Measurements from ENCODE around the gene APOL5. TPM values are rescaled to one million over a fixed set of nuclear protein-coding genes. Genes with fewer than 3 reads are reported as not detected.

The APOL5 gene
- total and polyA plus RNA-seq, 9 of the 15 experiments (the other 6 are each of a cell fraction or from before 2014, with no cell fraction given), result not detected

GRCh38 chr22:35746248-35746647 lies 28.6 kb downstream of the APOL5 start:
- Histone ChIP-seq H3K36me3 (ENCODE audit: control insufficient read depth, insufficient read depth, low read length) (0 out of 3 replicates have a peak, but pooled peaks cover 8% of the 10 kb centered on the region), H4K20me1 (replicated peaks; ENCODE audit: control insufficient read depth, insufficient read depth, low read length) (no peaks in the 10 kb centered on the region), H3K4me1 (replicated peaks in 1 of 2; ENCODE audit: control insufficient read depth in 2 of 2, insufficient read depth in 2 of 2, low read length in 2 of 2) (peaks cover 3 to 21% of the 10 kb centered on the region in 2 experiments; a peak in 4 of 5 replicates), H3K4me3 (no peak overlapping the region), H3K9ac (ENCODE audit: insufficient read depth in 1 of 2, low read depth in 2 of 2, low read length in 2 of 2) (no peak overlapping the region), H3K9me3 (replicated peaks; ENCODE audit: control insufficient read depth, insufficient read depth, low read depth, low read length) (no peaks in the 10 kb centered on the region), H3K79me2 (ENCODE audit: control insufficient read depth, insufficient read depth, low read length) (no peaks in the 10 kb centered on the region), H3K4me2 (ENCODE audit: insufficient read depth, low read length) (no peak overlapping the region), H3K27ac (ENCODE audit: extremely low read depth, low read depth, low read length) (no peak overlapping the region), H2AFZ (ENCODE audit: low read depth, low read length) (no peak overlapping the region), H3K9me1 (ENCODE audit: control insufficient read depth, insufficient read depth, low read length) (no peaks in the 10 kb centered on the region), H3K27me3 (ENCODE audit: control insufficient read depth in 2 of 2, insufficient read depth in 2 of 2, low read length in 2 of 2) (no peaks in the 10 kb centered on the region)
- ChIA-PET POLR2A (no interaction called here), CTCF (ENCODE audit: low intra/inter-chr PET ratio) (no interaction called here)
- in situ Hi-C loops (cut with MboI) (no loop called here), intact Hi-C loops (cut with micrococcal nuclease) (no loop called here)
- no peak for FAIRE-seq
- ATAC-seq, result no peak
- WGBS (ENCODE audit: insufficient coverage, low coverage, missing lambda C conversion rate), result 98% methylated on average over 6 of the region's 9 CpGs
- no peak for DNase-seq (ENCODE audit: extremely low read depth in 1 of 4, low spot score in 3 of 4)
- TF ChIP-seq AFF1 (IDR thresholded peaks at IDR 0.05; ENCODE audit: low read depth in 1 of 2, partially characterized antibody in 2 of 2) (no peak), ZBTB33 (CRISPR knock-in tag; IDR thresholded peaks at IDR 0.05) (peak; percentile 32; the same call in 1 of the 2 replicates), SREBF1 (IDR thresholded peaks at IDR 0.05; ENCODE audit: borderline replicate concordance, low read depth, low read length) (no peak), ZNF507 (tag; conservative IDR thresholded peaks at IDR 0.05) (no peak)
- no TSS peak for BruUV-seq (replicated peaks)
